ENCODE data around the gene SHD. TPM values are rescaled to one million over a fixed set of nuclear protein-coding genes. Genes with fewer than 3 reads are reported as not detected.
"Not testable (repeated sequence)": the region's sequence is repeated elsewhere in the genome, so short reads cannot be mapped to it uniquely, and the experiment has no call there.

SHD gene
- total RNA-seq, 1 experiment from 2014 or later: not detected

DNA sequence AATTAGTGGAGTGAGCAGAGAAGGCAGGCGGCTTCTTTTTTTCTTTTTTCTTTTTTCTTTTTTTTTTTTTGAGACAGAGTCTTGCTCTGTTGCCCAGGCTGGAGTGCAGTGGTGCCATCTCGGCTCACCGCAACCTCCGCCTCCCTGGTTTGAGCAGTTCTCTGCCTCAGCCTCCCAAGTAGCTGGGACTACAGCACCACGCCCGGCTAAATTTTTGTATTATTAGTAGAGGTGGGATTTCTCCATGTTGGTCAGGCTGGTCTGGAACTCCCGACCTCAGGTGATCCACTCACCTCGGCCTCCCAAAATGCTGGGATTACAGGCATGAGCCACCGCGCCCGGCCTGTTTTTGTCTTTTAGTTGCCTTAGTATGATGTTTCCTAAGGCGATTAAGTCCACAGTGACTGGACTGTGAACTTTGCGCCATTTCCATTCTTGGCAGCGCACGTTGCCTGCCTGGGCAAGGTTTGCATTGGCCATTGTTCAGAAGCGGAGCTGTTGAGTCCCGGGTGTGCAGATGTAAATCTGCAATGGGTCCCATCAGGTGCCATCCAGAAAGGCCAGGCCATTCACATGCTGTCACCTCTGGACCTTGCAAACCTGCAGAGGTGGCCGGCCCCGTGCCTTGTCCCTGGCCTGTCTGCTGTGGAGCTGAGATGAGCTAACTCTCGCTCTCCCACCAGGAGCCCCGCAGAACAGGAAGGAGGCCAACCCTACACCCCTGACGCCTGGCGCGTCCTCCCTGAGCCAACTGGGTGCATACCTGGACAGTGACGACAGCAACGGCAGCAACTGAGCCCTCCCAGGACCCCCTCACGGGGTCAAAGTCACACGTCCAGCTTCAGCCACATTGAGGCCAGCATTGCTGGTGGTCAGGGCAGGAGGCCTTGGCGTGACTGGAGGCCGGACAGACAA lies 10.9 kb upstream of the SHD start:
- DNase-seq (ENCODE audit: low spot score): no peak
- intact Hi-C loops (cut with micrococcal nuclease; ENCODE audit: unreplicated experiment): loop anchor here (1.0 to 5.0 kb wide), 3 partner anchors 84 to 259 kb away; partner anchors contain the start of gene SH3GL1
- no TSS peak for BruUV-seq (replicated peaks)
- POLR2A ChIA-PET (ENCODE audit: low non-redundant PET): no interaction called here
- Histone ChIP-seq H3K36me3 (ENCODE audit: insufficient read depth, low read length, poor library complexity, severe bottlenecking) (peaks cover 15% of the 10 kb centered on the region), H3K9me3 (ENCODE audit: low read depth, low read length, poor library complexity, severe bottlenecking) (no peaks in the 10 kb centered on the region), H3K4me1 (ENCODE audit: insufficient read depth, low read length, poor library complexity, severe bottlenecking) (no peaks in the 10 kb centered on the region), H3K27me3 (replicated peaks; ENCODE audit: insufficient read depth, low read depth, low read length, poor library complexity) (no peaks in the 10 kb centered on the region), H3K27ac (ENCODE audit: low read depth, low read length, poor library complexity, severe bottlenecking) (no peak overlapping the region), H3K4me3 (ENCODE audit: low read depth, low read length, poor library complexity, severe bottlenecking) (no peak overlapping the region)
- CTCF ChIA-PET: interaction anchor here (0.7 to 2.5 kb wide), 11 partner anchors 10 to 368 kb away, joined by 4 to 21 read pairs (median 6); partner anchors contain the start of genes MPND and YJU2
- TF ChIP-seq EZH2 (IDR thresholded peaks at IDR 0.05; ENCODE audit: borderline replicate concordance, low read depth, low read length, poor library complexity, severe bottlenecking): no peak
- TF ChIP-seq, protein P1, sequence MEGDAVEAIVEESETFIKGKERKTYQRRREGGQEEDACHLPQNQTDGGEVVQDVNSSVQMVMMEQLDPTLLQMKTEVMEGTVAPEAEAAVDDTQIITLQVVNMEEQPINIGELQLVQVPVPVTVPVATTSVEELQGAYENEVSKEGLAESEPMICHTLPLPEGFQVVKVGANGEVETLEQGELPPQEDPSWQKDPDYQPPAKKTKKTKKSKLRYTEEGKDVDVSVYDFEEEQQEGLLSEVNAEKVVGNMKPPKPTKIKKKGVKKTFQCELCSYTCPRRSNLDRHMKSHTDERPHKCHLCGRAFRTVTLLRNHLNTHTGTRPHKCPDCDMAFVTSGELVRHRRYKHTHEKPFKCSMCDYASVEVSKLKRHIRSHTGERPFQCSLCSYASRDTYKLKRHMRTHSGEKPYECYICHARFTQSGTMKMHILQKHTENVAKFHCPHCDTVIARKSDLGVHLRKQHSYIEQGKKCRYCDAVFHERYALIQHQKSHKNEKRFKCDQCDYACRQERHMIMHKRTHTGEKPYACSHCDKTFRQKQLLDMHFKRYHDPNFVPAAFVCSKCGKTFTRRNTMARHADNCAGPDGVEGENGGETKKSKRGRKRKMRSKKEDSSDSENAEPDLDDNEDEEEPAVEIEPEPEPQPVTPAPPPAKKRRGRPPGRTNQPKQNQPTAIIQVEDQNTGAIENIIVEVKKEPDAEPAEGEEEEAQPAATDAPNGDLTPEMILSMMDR (conservative IDR thresholded peaks at IDR 0.05; ENCODE audit: low read depth, low read length): no peak

DNA sequence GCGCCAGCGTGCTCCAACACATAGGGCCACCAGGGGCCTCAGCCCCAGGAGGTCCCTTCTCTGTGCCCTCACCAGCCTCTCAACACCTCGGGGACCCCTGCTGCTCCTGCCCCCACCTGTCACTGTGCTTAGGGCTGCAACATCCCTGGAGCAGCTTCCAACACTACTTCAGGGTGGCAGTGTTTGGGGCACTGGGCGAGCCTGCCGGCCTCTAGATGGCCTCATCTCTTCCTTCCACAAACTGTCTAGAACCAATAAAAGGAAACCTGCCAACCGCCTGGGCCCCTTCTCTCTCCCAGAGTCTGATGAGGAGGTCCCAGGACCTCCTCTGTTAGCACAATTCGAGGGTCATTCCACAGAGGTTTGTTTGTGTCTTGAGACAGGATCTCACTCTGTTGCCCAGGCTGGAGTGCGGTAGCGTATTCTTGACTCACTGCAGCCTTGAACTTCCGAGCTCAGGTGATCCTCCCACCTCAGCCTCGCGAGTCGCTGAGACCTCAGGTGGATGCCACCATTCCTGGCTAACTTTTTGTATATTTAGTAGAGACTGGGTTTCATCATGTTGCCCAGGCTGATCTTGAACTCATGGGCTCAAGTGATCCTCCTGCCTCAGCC lies 10.1 kb upstream of the SHD start:
- no peak for DNase-seq (ENCODE audit: low spot score)
- intact Hi-C loops (cut with micrococcal nuclease; ENCODE audit: unreplicated experiment): loop anchor here (5.0 kb wide), 1 partner anchor 258 kb away; no protein-coding TSS in a partner anchor
- CTCF ChIA-PET: interaction anchor here (1.7 to 2.5 kb wide), 2 partner anchors 9 to 84 kb away, joined by 6 to 21 read pairs; no protein-coding TSS in a partner anchor
- no TSS peak for BruUV-seq (replicated peaks)
- peaks cover 15% of the 10 kb centered on the region for H3K36me3 ChIP-seq (ENCODE audit: insufficient read depth, low read length, poor library complexity, severe bottlenecking)
- H3K4me1 ChIP-seq (ENCODE audit: insufficient read depth, low read length, poor library complexity, severe bottlenecking): no peaks in the 10 kb centered on the region
- H3K27me3 ChIP-seq (replicated peaks; ENCODE audit: insufficient read depth, low read depth, low read length, poor library complexity): no peaks in the 10 kb centered on the region
- no peaks in the 10 kb centered on the region for H3K9me3 ChIP-seq (ENCODE audit: low read depth, low read length, poor library complexity, severe bottlenecking)
- H3K4me3 ChIP-seq (ENCODE audit: low read depth, low read length, poor library complexity, severe bottlenecking): no peak overlapping the region
- POLR2A ChIA-PET (ENCODE audit: low non-redundant PET): no interaction called here
- H3K27ac ChIP-seq (ENCODE audit: low read depth, low read length, poor library complexity, severe bottlenecking): no peak overlapping the region
- TF ChIP-seq EZH2 (IDR thresholded peaks at IDR 0.05; ENCODE audit: borderline replicate concordance, low read depth, low read length, poor library complexity, severe bottlenecking): no peak
- TF ChIP-seq, protein P1 (conservative IDR thresholded peaks at IDR 0.05; ENCODE audit: low read depth, low read length): peak; percentile 26; the same call in 1 of the 2 replicates

- POLR2A ChIA-PET (ENCODE audit: low non-redundant PET): no interaction called here
- CTCF ChIA-PET: interaction anchor here (0.6 kb wide), 1 partner anchor 198 kb away, joined by 3 read pairs; no protein-coding TSS in a partner anchor
- TF ChIP-seq, protein P1 (conservative IDR thresholded peaks at IDR 0.05; ENCODE audit: low read depth, low read length): no peak
- TF ChIP-seq EZH2 (IDR thresholded peaks at IDR 0.05; ENCODE audit: borderline replicate concordance, low read depth, low read length, poor library complexity, severe bottlenecking): no peak
- Histone ChIP-seq H3K27me3 (replicated peaks; ENCODE audit: insufficient read depth, low read depth, low read length, poor library complexity) (no peaks in the 10 kb centered on the region), H3K4me3 (ENCODE audit: low read depth, low read length, poor library complexity, severe bottlenecking) (no peak overlapping the region), H3K36me3 (ENCODE audit: insufficient read depth, low read length, poor library complexity, severe bottlenecking) (peaks cover 6% of the 10 kb centered on the region), H3K27ac (ENCODE audit: low read depth, low read length, poor library complexity, severe bottlenecking) (no peak overlapping the region), H3K9me3 (ENCODE audit: low read depth, low read length, poor library complexity, severe bottlenecking) (no peaks in the 10 kb centered on the region), H3K4me1 (ENCODE audit: insufficient read depth, low read length, poor library complexity, severe bottlenecking) (no peaks in the 10 kb centered on the region)
- BruUV-seq (replicated peaks): no TSS peak
- intact Hi-C loops (cut with micrococcal nuclease; ENCODE audit: unreplicated experiment): no loop called here
- DNase-seq (ENCODE audit: low spot score): no peak
Observed at GRCh38 chr19:4272894-4273293, 6.2 kb upstream of the SHD start.

DNA sequence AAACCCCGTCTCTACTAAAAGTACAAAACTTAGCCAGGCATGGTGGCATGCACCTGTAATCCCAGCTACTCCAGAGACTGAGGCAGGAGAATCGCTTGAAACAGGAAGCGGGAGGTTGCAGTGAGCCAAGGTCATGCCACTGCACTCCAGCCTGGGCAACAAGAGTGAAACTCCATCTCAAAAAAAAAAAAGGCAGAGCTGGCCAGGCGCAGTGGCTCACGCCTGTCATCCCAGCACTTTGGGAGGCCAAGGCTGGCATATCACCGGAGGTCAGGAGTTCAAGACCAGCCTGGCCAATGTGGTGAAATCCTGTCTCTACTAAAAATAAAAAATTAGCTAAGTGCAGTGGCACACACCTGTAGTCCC lies 4.8 kb upstream of the SHD start:
- H3K27ac ChIP-seq (ENCODE audit: low read depth, low read length, poor library complexity, severe bottlenecking); H3K4me3 ChIP-seq (ENCODE audit: low read depth, low read length, poor library complexity, severe bottlenecking); BruUV-seq (replicated peaks); H3K36me3 ChIP-seq (ENCODE audit: insufficient read depth, low read length, poor library complexity, severe bottlenecking); H3K4me1 ChIP-seq (ENCODE audit: insufficient read depth, low read length, poor library complexity, severe bottlenecking); CTCF ChIA-PET; H3K9me3 ChIP-seq (ENCODE audit: low read depth, low read length, poor library complexity, severe bottlenecking); DNase-seq (ENCODE audit: low spot score); intact Hi-C loops (cut with micrococcal nuclease; ENCODE audit: unreplicated experiment): not testable (repeated sequence)
- H3K27me3 ChIP-seq (replicated peaks; ENCODE audit: insufficient read depth, low read depth, low read length, poor library complexity): peaks cover 12% of the 10 kb centered on the region
- POLR2A ChIA-PET (ENCODE audit: low non-redundant PET): interaction anchor here (0.8 kb wide), 1 partner anchor 49 kb away, joined by 7 read pairs; no protein-coding TSS in a partner anchor
